ENCODE results near the gene MAP3K1.

Gene MAP3K1

DNA sequence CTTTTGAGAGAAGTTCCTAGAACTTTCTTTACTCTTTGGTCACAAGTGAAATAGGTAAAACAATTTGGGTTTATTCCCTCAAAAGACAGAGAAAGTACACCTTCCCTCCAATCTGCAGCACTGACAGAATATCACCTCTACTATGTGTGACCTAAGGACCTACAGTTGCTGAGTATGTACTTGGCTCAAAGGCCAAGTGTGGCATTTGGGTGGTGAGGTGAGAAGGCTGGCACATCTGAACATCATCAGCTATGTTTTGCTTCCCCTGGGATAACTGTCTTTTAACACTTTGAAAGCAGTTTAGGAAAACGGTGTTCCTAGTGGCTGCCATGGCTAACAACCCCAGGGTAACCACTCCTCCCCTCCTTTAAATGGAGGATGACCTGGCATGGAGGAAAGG, 119.0 kb downstream of the MAP3K1 start:
- TF ChIP-seq SIN3A (IDR thresholded peaks at IDR 0.05; ENCODE audit: borderline replicate concordance, insufficient read depth, low read length) (no peak), REST (IDR thresholded peaks at IDR 0.05; ENCODE audit: insufficient read depth in 1 of 2, low read depth in 2 of 2, low read length in 2 of 2) (no peak), TAF1 (IDR thresholded peaks at IDR 0.05; ENCODE audit: borderline replicate concordance, insufficient read depth, low read length) (no peak), FOXP2 (optimal IDR thresholded peaks at IDR 0.05; ENCODE audit: borderline replicate concordance, extremely low read depth, extremely low read length, insufficient read depth) (no peak), POLR2AphosphoS5 (IDR thresholded peaks at IDR 0.05; ENCODE audit: low read depth, low read length) (no peak)

GRCh38 chr5:56938858-56939257, 123.5 kb downstream of the MAP3K1 start:
- TF ChIP-seq POLR2AphosphoS5 (IDR thresholded peaks at IDR 0.05; ENCODE audit: low read depth, low read length) (no peak), TAF1 (IDR thresholded peaks at IDR 0.05; ENCODE audit: borderline replicate concordance, insufficient read depth, low read length) (no peak), REST (IDR thresholded peaks at IDR 0.05; ENCODE audit: insufficient read depth in 1 of 2, low read depth in 2 of 2, low read length in 2 of 2) (no peak), SIN3A (IDR thresholded peaks at IDR 0.05; ENCODE audit: borderline replicate concordance, insufficient read depth, low read length) (no peak), FOXP2 (optimal IDR thresholded peaks at IDR 0.05; ENCODE audit: borderline replicate concordance, extremely low read depth, extremely low read length, insufficient read depth) (no peak)

DNA sequence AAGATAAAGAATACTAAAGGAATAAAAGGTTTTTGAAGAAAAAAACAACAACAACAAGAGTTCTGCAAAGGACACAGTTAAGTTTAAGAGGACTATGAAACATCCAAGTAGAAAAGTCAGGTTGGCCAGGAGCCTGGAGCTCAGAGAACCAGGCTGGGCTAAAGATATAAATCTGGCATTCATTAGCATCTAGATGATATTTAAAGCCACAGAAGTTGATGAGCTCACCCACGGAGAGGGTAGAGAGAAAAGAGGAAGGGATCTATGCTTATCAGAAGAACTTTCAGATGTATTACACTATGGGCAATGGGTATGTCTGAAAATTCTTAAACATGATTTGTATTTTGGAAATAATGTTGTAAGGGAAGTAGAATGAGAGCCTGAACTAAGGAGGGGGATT, 126.6 kb downstream of the MAP3K1 start:
- TF ChIP-seq TAF1 (IDR thresholded peaks at IDR 0.05; ENCODE audit: borderline replicate concordance, insufficient read depth, low read length) (no peak), REST (IDR thresholded peaks at IDR 0.05; ENCODE audit: insufficient read depth in 1 of 2, low read depth in 2 of 2, low read length in 2 of 2) (no peak), POLR2AphosphoS5 (IDR thresholded peaks at IDR 0.05; ENCODE audit: low read depth, low read length) (no peak), SIN3A (IDR thresholded peaks at IDR 0.05; ENCODE audit: borderline replicate concordance, insufficient read depth, low read length) (no peak), FOXP2 (optimal IDR thresholded peaks at IDR 0.05; ENCODE audit: borderline replicate concordance, extremely low read depth, extremely low read length, insufficient read depth) (no peak)

All from PFSK-1 (cell line).